H9 (cell line): ENCODE data around the gene TMCO6. TPM values are rescaled to one million over a fixed set of nuclear protein-coding genes. Genes with fewer than 3 reads are reported as not detected.

Source experiments
- DNase-seq: peaks from one replicate; pipeline ENCODE4 v3.0.0-alpha.2; 2017
- H2AFZ ChIP-seq: one replicate; pipeline ENCODE4 v1.6.1; 2013; ENCODE audit warnings: mild to moderate bottlenecking, low read length, control low read depth, moderate library complexity
- H2AK5ac ChIP-seq: 2 replicates; pipeline ENCODE4 v1.6.1; 2013; ENCODE audit warnings: low read length, control low read depth, mixed read lengths; ENCODE audit not compliant: insufficient read length
- H2BK120ac ChIP-seq: one replicate; pipeline ENCODE4 v1.6.1; 2013; ENCODE audit warnings: low read depth, mild to moderate bottlenecking, low read length, control low read depth, inconsistent platforms; ENCODE audit not compliant: poor library complexity, severe bottlenecking
- H2BK12ac ChIP-seq: 2 replicates; pipeline ENCODE4 v1.6.1; 2013; ENCODE audit warnings: low read length, control low read depth, mixed read lengths, low read depth; ENCODE audit not compliant: insufficient read length
- H2BK15ac ChIP-seq: 2 replicates; pipeline ENCODE4 v1.6.1; 2013; ENCODE audit warnings: low read depth, low read length, control low read depth
- H2BK20ac ChIP-seq: one replicate; pipeline ENCODE4 v1.6.1; 2013; ENCODE audit warnings: low read depth, mild to moderate bottlenecking, low read length, control low read depth, inconsistent platforms; ENCODE audit not compliant: poor library complexity, severe bottlenecking
- H2BK5ac ChIP-seq: 2 replicates; pipeline ENCODE4 v1.6.1; 2013; ENCODE audit warnings: low read length, control low read depth, mixed read lengths; ENCODE audit not compliant: insufficient read length
- H3K14ac ChIP-seq: 2 replicates; pipeline ENCODE4 v1.6.1; 2013; ENCODE audit warnings: low read length, control low read depth; ENCODE audit not compliant: insufficient read depth
- H3K18ac ChIP-seq: 2 replicates; pipeline ENCODE4 v1.6.1; 2013; ENCODE audit warnings: low read depth, mild to moderate bottlenecking, mixed read lengths, low read length, control low read depth; ENCODE audit not compliant: insufficient read length
- H3K23ac ChIP-seq: 2 replicates; pipeline ENCODE4 v1.6.1; 2013; ENCODE audit warnings: low read length, control low read depth, mixed read lengths, low read depth; ENCODE audit not compliant: insufficient read length
- H3K23me2 ChIP-seq: 2 replicates; pipeline ENCODE4 v1.6.1; 2013; ENCODE audit warnings: low read depth, mild to moderate bottlenecking, mixed read lengths, low read length, control low read depth; ENCODE audit not compliant: insufficient read length, poor library complexity, severe bottlenecking
- H3K27ac ChIP-seq: 2 replicates; pipeline ENCODE4 v1.5.1; 2013; ENCODE audit warnings: low read length, control low read depth, mixed read lengths, low read depth; ENCODE audit not compliant: insufficient read length
- H3K27me3 ChIP-seq: 2 replicates; pipeline ENCODE4 v1.6.1; 2013; ENCODE audit warnings: low read length, control low read depth, inconsistent platforms; ENCODE audit not compliant: insufficient read depth
- H3K4ac ChIP-seq: 2 replicates; pipeline ENCODE4 v1.6.1; 2013; ENCODE audit warnings: low read depth, mild to moderate bottlenecking, control low read depth, inconsistent platforms, low read length, moderate library complexity
- H3K4me1 ChIP-seq: 2 replicates; pipeline ENCODE4 v1.6.1; 2013; ENCODE audit warnings: low read length, control low read depth, inconsistent platforms; ENCODE audit not compliant: insufficient read depth
- H3K4me2 ChIP-seq: 2 replicates; pipeline ENCODE4 v1.6.1; 2013; ENCODE audit warnings: low read length, control low read depth, mixed read lengths; ENCODE audit not compliant: insufficient read length, insufficient read depth
- H3K56ac ChIP-seq: 2 replicates; pipeline ENCODE4 v1.6.1; 2013; ENCODE audit warnings: low read depth, mild to moderate bottlenecking, mixed read lengths, low read length, control low read depth; ENCODE audit not compliant: insufficient read length
- H3K79me1 ChIP-seq: 2 replicates; pipeline ENCODE4 v1.6.1; 2013; ENCODE audit warnings: low read depth, mild to moderate bottlenecking, moderate library complexity, low read length, control low read depth, inconsistent platforms; ENCODE audit not compliant: insufficient read depth, poor library complexity, severe bottlenecking
- H3K79me2 ChIP-seq: 2 replicates; pipeline ENCODE4 v1.6.1; 2013; ENCODE audit warnings: low read length, control low read depth, inconsistent platforms; ENCODE audit not compliant: insufficient read depth
- H3K9ac ChIP-seq: 2 replicates; pipeline ENCODE4 v1.6.1; 2013; ENCODE audit warnings: low read length, control low read depth, mixed read lengths; ENCODE audit not compliant: insufficient read length; ENCODE audit errors: extremely low read depth
- H3K9me3 ChIP-seq: one replicate; pipeline ENCODE4 v1.6.1; 2013; ENCODE audit warnings: low read depth, low read length, inconsistent platforms; ENCODE audit not compliant: control insufficient read depth
- H3T11ph ChIP-seq: one replicate; pipeline ENCODE4 v1.6.1; 2013; ENCODE audit warnings: mild to moderate bottlenecking, low read length, control low read depth, inconsistent platforms
- H4K20me1 ChIP-seq: one replicate; pipeline ENCODE4 v1.6.1; 2013; ENCODE audit not compliant: control insufficient read depth, insufficient read length, insufficient read depth
- H4K5ac ChIP-seq: 2 replicates; pipeline ENCODE4 v1.6.1; 2013; ENCODE audit warnings: low read depth, mild to moderate bottlenecking, mixed read lengths, low read length, control low read depth; ENCODE audit not compliant: insufficient read length
- H4K8ac ChIP-seq: replicated peaks from 2 replicates; pipeline ENCODE4 v1.6.1; 2013; ENCODE audit warnings: low read length, control low read depth, mixed read lengths, low read depth; ENCODE audit not compliant: insufficient read length
- H4K91ac ChIP-seq: 2 replicates; pipeline ENCODE4 v1.6.1; 2013; ENCODE audit warnings: low read depth, mild to moderate bottlenecking, moderate library complexity, mixed read lengths, low read length, control low read depth; ENCODE audit not compliant: insufficient read length
- H3K27ac Mint-ChIP-seq, 3 experiments: 2 replicates in 2 of 3; 3 replicates in 1 of 3; pipeline ENCODE4 v1.8.0; 2020 to 2021; ENCODE audit warnings: mixed read lengths in 3 of 3, mild to moderate bottlenecking in 1 of 3, moderate library complexity in 1 of 3
- H3K27me3 Mint-ChIP-seq: 2 replicates; pipeline ENCODE4 v1.8.0; 2021; ENCODE audit warnings: low read depth, mild to moderate bottlenecking, moderate library complexity, mixed read lengths
- H3K36me3 Mint-ChIP-seq, 3 experiments: 2 replicates in 2 of 3; 3 replicates in 1 of 3; pipeline ENCODE4 v1.8.0; 2020 to 2021; ENCODE audit warnings: low read depth in 3 of 3, mixed read lengths in 3 of 3; ENCODE audit not compliant: insufficient read depth in 1 of 3
- H3K4me1 Mint-ChIP-seq, 2 experiments: 2 replicates each; pipeline ENCODE4 v1.8.0; 2020; ENCODE audit warnings: mixed read lengths in 2 of 2
- H3K4me3 Mint-ChIP-seq, 2 experiments: 2 replicates in 1 of 2; 3 replicates in 1 of 2; pipeline ENCODE4 v1.8.0; 2020 to 2021; ENCODE audit warnings: mild to moderate bottlenecking in 2 of 2, mixed read lengths in 2 of 2, moderate library complexity in 1 of 2
- H3K9me3 Mint-ChIP-seq, 2 experiments: 2 replicates in 1 of 2; 3 replicates in 1 of 2; pipeline ENCODE4 v1.8.0; 2020; ENCODE audit warnings: mild to moderate bottlenecking in 2 of 2, mixed read lengths in 2 of 2, moderate library complexity in 1 of 2
- WGBS: extraction: QIAGEN DNeasy Blood & Tissue Kit; methylation state at CpG from one replicate; pipeline ENCODE4 v1.1.7; 2013; ENCODE audit warnings: missing lambda C conversion rate, low lambda C conversion rate, mixed read lengths; ENCODE audit not compliant: insufficient read length; ENCODE audit errors: extremely low coverage; 5-methylcytosine and 5-hydroxymethylcytosine counted together
- total RNA-seq: library from RNA; stranded (reverse); gene quantifications from 2 replicates; pipeline ENCODE4 v1.2.1, GENCODE V29; 2021
- TF ChIP-seq, protein P1 (sequence below): fragments of 200-600 bp; sonication (generic); conservative IDR thresholded peaks from 3 replicates; pipeline ENCODE4 v1.8.0; 2021; ENCODE audit warnings: antibody characterized with exemption, mild to moderate bottlenecking

Gene TMCO6
- total RNA-seq, 1 experiment from 2014 or later: 39.3 TPM

DNA sequence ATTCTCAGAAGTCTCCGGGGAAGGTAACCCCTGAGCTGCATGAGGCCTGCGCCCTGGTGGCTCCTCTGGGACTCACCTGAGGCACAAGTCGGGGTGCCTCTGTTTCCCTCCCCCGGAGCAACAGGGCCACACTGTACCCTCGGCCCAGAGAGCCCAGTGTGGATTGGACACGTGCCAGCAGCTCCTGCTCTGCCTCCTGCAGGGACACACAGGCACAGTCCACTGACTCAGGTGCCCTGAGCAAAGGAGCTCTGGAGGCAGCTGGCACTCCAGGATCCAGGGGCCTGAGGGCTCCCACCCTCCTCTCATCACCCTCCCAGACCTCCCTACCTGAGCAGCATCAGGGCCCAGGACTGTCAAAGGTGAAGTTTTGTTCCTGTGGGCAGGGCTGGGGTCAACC lies 45.1 kb upstream of the TMCO6 start:
- H2AFZ ChIP-seq: no peak overlapping the region
- H3K4me1 Mint-ChIP-seq: peaks cover 5 to 6% of the 10 kb centered on the region in 2 experiments

More for the DNA sequence above, 45.1 kb upstream of the TMCO6 start:
- DNase-seq: no peak
- Histone ChIP-seq H3K27me3 (no peaks in the 10 kb centered on the region), H3K9ac (no peak overlapping the region), H4K20me1 (no peaks in the 10 kb centered on the region), H3T11ph (no peak overlapping the region), H4K5ac (no peak overlapping the region), H2BK120ac (no peak overlapping the region), H3K18ac (no peak overlapping the region), H3K4ac (no peak overlapping the region), H3K79me1 (no peaks in the 10 kb centered on the region), H3K23ac (no peak overlapping the region), H3K27ac (no peak overlapping the region), H3K23me2 (no peaks in the 10 kb centered on the region), H2BK20ac (no peak overlapping the region), H2BK12ac (no peak overlapping the region), H4K91ac (no peak overlapping the region), H3K14ac (peak overlapping the region; percentile 32; the same call in 1 of the 2 replicates), H2BK5ac (no peak overlapping the region), H3K79me2 (no peaks in the 10 kb centered on the region), H3K4me1 (no peaks in the 10 kb centered on the region), H2BK15ac (no peak overlapping the region), H3K4me2 (no peak overlapping the region), H3K56ac (no peak overlapping the region), H3K9me3 (no peaks in the 10 kb centered on the region), H2AK5ac (no peak overlapping the region), H4K8ac (no peak overlapping the region)
- Mint-ChIP-seq H3K27ac (no peak overlapping the region), H3K4me3 (no peak overlapping the region), H3K36me3 (no peaks in the 10 kb centered on the region), H3K27me3 (peaks cover 6% of the 10 kb centered on the region), H3K9me3 (no peaks in the 10 kb centered on the region; a peak in 1 of 5 replicates)
- TF ChIP-seq, protein P1, sequence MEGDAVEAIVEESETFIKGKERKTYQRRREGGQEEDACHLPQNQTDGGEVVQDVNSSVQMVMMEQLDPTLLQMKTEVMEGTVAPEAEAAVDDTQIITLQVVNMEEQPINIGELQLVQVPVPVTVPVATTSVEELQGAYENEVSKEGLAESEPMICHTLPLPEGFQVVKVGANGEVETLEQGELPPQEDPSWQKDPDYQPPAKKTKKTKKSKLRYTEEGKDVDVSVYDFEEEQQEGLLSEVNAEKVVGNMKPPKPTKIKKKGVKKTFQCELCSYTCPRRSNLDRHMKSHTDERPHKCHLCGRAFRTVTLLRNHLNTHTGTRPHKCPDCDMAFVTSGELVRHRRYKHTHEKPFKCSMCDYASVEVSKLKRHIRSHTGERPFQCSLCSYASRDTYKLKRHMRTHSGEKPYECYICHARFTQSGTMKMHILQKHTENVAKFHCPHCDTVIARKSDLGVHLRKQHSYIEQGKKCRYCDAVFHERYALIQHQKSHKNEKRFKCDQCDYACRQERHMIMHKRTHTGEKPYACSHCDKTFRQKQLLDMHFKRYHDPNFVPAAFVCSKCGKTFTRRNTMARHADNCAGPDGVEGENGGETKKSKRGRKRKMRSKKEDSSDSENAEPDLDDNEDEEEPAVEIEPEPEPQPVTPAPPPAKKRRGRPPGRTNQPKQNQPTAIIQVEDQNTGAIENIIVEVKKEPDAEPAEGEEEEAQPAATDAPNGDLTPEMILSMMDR: no peak
- no CpG with 5 or more reads among the region's 6 CpGs for WGBS
